HG03060 (cell line): Measurements from ENCODE around the gene SMC6.
A peak's percentile ranks its signal among the peaks of the same experiment; 100 is the strongest.

Experiments
- ATAC-seq: cut with Tn5 transposase; IDR thresholded peaks from one replicate; pipeline ENCODE4 v1.9.1; 2021; ENCODE audit warnings: low read depth, moderate number of reproducible peaks; ENCODE audit not compliant: unreplicated experiment

SMC6 gene, protein sequence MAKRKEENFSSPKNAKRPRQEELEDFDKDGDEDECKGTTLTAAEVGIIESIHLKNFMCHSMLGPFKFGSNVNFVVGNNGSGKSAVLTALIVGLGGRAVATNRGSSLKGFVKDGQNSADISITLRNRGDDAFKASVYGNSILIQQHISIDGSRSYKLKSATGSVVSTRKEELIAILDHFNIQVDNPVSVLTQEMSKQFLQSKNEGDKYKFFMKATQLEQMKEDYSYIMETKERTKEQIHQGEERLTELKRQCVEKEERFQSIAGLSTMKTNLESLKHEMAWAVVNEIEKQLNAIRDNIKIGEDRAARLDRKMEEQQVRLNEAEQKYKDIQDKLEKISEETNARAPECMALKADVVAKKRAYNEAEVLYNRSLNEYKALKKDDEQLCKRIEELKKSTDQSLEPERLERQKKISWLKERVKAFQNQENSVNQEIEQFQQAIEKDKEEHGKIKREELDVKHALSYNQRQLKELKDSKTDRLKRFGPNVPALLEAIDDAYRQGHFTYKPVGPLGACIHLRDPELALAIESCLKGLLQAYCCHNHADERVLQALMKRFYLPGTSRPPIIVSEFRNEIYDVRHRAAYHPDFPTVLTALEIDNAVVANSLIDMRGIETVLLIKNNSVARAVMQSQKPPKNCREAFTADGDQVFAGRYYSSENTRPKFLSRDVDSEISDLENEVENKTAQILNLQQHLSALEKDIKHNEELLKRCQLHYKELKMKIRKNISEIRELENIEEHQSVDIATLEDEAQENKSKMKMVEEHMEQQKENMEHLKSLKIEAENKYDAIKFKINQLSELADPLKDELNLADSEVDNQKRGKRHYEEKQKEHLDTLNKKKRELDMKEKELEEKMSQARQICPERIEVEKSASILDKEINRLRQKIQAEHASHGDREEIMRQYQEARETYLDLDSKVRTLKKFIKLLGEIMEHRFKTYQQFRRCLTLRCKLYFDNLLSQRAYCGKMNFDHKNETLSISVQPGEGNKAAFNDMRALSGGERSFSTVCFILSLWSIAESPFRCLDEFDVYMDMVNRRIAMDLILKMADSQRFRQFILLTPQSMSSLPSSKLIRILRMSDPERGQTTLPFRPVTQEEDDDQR

DNA sequence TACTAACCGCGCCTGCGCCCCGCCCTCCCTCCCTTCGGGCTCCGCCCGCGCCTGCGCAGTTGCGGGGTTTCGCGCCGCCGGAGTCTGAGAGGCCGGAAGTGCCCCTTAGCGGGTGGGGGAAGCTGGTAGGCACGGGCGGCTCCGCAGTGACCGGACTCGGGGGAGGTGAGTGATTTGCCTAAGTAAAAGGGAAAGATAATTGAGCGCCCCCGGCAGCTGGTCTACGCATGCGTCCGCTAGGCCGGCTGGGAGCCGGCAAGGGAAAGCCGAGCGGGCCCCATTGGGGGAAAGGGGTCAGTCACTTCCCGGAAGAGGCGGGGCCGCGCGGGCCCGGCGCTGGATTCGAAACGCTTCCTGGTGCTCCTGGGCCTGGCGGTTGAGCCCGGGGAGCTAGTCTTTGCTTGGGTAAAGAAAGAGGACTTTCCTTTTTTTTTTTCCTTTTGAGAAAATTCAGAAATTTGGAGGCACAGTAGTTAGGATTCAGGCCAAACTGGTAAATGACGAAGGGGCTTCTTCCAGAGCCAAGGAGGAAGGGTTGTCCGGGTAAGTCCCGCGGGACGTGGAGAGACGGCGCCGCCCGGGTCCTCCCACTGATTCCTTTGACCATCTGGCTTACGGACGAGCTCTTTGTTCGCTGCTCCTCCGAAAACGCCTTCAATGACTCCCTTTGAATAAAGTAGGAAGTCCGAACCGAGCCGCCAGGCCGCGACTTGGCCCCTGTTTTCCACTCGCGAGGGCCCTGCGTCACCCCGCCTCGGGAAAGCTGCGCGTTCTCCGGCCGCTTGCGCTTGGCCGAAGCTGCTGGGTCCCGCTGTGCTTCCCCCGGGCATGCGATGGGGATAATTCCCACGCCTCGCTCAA is at the start of gene SMC6, which contains the start of gene GEN1:
Gene SMC6, minus strand, starts transcription at position 8 of the 861 bp plus-strand sequence. CDS start 7,864 bp downstream, outside the sequence.
Gene GEN1, plus strand, starts transcription at position 336 of the 861 bp plus-strand sequence. CDS start 5,806 bp downstream, outside the sequence.
- peak; percentile 44 for ATAC-seq

DNA sequence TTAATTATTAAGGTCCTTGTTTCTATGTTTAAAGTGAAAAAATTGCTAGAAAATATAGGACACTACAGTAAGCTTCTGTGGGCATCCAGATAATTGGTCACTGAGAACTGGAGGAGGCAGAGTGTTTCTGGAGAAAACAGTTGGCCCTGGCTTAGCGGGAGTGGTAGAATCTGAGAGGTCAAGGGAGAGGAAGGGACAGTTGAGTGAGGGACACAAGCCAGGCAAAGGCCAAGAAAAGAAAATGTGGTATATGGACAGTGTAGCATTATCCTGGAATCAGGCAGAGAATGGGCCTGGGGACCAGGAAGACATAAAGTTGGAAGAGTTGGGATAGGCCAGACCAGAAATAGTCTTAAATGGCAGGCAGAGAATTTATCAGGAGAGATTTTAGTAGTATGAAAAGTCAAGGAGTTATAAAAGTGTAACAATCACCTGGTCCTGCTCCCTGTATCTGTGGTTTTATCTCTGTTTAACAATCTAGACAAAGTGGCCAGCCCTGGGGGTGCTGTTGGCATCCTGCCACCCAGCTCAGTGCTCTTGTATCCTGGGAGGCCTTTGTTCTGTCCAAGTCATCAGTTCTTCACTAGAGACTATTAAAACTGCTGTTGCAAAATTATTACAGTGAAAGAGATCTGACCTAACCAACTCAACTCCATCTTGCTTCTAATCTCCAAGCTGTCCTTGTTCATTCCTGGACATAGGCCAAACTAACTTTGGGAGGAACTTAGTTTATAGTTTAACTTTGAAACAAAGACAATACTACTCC is 47.3 kb upstream of the SMC6 start:
- no peak for ATAC-seq

DNA sequence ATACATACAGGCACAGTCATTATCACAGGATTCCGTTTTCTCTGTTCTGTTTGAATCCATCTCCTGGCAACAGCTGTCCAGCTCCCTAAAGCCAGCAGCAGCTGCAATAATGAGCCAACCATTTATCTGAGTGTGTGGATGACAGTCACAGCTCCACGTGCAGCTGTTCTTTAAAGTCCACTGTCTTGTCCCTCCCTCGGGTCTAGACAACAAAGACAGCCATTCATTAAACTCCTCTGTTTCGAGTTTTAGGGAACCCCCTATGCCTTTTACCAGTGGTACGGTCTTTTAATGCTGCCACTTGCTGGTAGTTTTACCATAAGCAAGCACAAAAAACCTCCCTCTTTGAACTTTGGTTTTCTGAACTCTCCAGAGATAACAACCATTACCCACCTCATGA is 46.6 kb upstream of the SMC6 start:
- ATAC-seq = no peak

DNA sequence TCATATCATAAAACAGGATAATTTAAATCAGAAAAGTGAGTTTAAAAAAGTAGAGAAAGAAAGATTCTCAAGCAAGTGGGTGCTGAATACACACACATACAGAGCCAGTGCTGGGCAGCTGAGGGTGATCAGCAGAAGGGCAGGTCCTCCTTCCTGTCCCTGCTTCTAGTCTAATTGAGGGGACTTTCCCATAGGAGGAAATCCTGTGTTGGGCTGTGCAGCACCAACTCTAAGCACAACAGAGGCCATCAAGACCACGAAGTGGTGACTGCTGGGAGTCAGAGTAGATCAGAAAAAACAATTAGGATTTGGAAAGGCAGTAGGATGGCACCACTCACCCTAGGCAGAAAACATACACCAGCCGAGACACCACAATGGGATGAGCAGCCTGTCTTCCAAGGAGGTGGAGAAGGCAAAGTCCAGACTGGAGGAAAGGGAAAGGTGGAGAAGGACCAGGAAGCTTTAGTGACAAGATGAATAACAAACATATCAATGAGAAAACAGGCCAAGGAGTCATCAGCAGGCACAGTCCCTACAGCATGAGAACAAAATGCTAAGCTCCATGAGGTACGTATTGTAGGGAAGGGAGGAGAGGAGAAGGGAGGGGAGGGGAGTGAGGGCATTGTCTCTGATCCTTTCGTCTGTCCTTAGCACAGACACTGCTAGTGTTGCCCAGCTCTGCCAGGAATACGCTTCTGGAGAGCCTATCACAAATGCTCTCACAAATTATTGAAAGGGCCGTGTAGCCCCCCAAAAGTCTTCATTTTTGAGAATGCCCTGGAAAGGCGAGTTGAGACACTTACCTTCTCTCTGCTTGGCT is 45.9 kb upstream of the SMC6 start:
- no peak for ATAC-seq

DNA sequence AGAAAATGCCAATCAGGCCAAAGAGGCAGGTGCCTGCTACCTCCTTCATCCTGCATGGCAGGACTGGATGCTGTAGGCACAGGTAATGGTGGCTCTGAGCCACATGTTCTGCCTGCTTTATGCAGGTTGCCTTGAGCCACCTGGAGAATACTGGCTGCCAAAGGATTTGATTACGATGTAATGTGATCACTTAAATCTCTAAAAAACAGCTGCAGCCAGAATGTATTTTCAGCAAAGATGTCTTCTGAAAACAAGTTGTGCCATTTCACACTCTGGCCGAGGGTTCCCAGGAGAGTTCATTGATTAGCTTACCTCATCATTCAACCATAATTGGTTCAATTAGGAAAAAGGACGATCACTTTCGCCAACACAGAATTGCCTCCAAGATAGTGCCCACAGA is 44.7 kb upstream of the SMC6 start:
- no peak for ATAC-seq

DNA sequence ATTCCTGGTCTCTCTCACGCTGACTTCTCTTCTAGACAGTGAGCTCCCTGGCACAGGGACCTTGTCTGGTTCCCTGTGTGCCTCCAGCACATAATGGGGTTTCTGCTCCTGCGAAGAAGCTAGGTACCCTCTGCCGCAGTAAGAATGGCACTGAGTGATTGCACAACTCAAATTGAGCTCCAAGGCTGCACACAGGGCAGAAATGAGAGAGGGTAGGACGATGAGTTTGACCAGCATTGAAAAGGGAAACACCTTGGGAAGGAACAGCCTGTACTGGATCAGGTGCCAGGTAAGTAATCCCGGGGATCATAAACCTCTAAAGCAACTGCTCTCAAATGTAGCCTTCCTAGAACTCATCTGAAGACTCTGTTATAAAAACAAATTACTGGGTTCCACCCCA is 41.7 kb upstream of the SMC6 start:
- ATAC-seq = no peak

DNA sequence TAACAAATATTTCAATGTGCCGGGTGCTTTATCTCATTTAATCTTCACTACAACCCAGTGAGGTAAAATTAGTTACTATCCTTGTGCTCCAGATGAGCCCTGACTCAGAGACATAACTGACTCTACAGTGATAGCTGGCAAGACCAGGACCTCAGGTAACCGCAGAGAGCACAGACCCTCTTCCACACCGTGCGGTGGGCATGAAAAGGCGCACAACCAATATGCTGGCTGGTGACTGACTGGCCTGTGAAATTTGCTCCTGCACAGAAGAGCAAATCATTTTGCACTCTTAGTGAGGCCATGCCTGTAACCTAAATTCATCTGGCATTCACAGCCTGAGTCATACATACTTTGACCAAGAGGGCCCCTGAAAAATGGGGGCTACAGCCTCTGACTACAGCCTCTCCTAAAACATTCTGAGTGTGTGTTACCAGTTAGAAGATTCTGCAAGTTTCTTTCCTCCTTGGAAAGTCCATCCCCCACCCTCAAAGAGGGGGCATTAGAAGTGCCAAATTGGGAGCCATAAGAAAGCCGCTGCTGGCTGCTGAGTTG is 40.3 kb upstream of the SMC6 start:
- ATAC-seq = no peak

DNA sequence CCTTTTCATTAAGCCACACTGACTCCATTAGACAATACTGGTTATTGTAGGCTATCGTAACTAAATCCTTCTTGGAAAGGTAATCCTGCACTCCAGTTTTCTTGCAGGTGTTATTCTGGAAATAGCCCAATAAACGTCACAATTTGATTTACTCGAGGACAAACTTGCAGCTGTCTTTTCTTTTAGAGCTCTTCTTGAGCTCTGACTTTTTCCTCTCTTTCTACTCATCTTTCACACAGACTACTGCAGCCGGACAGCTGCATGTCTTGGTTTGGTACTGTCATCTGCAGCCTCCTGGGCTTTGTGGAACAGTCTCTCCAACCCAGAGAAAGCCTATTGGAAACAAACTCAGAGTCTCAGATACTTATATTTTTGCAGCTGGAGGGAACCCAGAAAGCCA is 39.7 kb upstream of the SMC6 start:
- ATAC-seq = no peak

DNA sequence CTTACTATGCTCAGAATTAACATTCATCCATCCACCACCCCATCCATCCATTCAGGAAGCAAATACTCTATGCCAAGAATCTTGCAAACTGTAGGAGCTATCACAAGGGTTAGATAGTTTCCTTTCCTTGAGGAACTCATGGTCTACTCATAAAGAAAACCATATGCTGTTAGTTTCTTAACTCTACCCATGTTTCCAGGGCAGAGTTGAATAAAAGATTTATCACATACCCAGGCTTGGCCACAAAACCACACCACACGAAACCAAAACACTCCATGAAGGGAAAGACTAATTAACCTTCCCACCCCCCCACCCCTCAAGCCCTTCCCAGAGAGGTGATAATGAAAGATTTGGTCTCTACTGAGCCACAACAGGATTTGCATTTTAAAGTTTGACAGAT is 38.9 kb upstream of the SMC6 start:
- peak; percentile 41 for ATAC-seq

DNA sequence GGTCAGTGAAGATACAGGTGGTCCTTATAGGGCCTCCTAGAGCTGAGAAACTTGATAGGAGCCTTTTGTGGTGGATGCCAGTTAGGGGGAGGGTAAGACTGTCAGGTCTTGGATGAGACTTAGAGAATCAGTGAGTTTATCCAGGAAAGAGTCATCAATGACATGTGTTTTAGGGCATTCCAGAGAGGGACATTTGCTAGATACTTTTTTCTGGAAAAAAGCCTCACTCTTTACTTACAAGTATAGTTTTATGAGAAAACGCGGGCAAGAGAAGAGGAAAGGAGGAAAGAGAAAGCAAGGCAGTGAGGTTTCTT is 38.2 kb upstream of the SMC6 start:
- no peak for ATAC-seq

DNA sequence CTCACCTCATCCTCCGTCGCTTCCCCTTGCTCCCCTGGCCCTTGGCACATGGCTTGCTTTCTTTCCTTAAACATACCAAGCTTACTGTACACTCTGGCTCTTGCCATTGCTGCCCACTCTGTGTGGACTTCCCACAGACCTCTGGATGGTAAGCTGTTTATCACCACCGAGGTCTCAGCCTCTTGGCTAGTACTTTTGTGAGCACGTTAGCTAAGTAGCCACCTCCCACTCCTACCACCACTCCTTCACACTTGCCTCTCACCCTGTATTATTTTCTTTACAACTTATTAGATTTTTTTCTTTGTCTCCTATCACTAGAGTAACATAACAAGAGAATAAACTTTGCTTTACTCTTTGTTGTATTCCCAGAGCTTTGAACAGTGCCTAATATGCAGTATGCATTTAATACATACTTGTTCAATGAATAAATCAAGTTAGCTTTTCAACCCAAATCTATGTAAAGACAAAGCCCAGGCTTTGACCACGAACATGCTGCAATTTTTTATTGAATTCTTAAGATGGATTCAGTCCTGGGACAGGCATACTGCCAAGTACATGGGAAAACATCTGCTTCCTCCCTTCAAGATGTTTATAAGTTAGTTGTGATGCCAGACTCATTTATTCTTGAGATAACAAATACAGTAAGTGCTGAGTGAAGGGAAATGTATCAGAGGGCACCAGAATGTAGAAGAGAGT is 37.7 kb upstream of the SMC6 start:
- ATAC-seq = no peak

DNA sequence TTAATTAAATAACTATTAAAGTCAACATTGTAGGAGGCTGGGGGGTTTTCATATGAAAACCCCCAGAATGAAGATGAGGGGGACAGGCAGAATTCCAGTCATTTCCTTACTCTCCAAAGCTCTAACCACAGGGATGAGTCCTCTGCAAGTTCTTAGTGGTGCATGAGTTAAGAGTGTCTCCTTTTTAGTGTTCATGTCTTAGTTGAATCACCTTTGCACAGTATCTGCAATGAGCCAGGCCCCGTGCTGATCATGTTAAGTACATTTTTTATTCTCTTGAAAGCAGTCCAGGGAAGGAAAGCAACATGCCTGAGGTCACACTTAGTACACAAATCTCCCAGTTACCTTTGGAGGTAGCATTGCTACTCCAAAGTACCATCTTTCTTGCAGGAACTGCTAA is 36.9 kb upstream of the SMC6 start:
- no peak for ATAC-seq

DNA sequence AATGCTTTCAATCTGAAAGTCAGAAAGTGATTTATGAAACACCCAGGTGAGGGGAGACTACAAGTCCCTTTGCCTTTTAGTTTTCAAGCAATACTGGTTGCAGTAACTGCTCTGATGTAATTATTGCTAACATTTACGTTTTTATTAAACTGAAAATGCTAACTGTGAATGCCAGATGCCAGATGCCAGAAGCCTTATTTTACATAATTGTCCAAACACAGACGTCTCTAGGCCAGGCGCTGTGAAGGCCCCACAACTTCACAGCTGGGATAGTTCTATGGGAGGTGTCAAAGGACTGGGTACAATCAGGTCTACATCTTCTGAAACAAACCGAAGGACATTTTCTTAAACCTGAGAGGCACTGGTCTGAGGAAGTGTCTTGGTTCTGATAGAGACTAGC is 35.2 kb upstream of the SMC6 start:
- no peak for ATAC-seq

DNA sequence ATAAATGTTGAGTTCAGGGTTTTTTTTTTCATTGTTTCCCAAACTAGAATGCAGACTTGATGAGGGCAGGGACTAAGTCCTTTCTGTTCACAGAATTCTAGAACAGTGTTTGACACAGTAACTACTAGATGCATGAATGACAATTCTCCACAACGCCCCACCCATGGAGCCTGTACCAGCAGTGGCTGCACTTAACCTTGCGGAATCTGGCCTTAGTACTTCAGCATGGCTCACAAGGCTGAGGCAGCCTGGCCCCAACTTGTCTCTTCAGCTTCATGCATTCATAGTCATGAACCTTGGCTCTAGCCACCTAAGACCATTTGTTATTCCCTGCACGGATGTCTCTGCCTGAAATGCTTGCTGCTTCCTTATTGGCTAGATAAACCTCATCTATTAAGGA is 33.1 kb upstream of the SMC6 start:
- no peak for ATAC-seq

DNA sequence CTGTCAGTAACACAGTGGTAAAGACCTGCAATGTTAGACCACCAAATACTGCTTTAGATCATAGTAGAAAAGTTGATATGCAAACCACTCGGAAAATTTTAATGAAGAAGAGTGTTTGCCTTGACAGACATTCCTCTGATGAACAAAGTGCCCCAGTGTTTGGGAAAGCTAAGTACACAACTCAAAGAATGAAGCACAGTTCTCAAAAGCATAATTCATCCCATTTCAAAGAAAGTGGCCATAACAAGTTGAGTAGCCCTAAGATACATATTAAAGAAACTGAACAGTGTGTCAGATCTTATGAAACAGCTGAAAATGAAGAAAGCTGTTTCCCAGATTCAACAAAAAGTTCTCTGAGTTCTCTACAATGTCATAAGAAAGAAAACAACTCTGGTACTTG is 27.9 kb upstream of the SMC6 start:
- no peak for ATAC-seq

DNA sequence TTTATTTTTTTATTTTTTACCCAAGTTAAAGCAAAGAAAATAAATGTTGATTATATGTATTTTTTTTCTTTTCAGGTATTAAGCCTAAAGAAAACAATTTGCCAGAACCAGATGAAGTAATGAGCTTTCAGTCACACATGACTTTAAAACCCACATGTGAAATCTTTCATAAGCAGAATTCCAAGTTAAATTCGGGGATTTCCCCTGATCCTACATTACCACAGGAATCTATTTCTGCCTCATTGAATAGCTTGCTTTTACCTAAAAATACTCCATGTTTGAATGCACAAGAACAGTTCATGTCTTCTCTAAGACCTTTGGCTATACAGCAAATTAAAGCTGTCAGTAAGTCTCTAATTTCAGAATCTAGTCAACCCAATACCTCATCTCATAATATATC is 26.9 kb upstream of the SMC6 start:
- ATAC-seq = no peak

DNA sequence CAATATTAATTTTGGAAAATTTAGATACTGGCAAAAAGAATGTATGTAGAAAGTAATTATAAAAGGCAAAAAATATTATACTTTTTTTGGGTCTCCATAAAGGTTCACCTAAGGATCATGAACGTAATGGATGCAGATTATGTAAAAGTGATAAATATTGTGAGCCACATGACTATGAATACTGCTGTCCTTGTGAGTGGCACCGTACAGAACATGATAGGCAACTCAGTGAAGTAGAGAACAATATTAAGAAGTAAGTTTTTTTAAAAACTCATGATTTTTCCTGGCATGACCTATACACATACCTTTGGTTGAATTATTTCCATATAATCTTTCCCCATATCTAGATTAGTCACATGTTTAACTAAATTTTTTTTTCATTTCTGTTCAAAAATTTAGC is 18.9 kb upstream of the SMC6 start:
- ATAC-seq = no peak

DNA sequence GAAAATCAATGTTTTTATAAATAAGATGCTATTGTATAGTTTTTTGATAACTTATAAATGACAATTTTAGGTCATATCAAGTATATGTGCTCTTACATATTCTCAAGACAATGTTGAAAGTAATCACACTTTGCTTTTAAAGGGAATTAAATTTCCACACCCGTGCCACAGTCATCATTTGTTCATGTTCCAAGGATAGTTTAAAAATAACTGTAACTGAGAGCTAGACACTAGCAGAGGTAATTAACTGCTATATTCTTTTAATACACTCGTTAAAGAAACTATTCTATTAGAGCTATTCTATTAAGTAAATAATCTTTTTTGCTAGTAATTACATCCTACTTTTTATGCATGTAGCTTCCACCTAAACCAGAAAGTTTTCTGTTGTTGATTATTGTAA is 18.3 kb upstream of the SMC6 start:
- ATAC-seq = no peak
